Central memory CD8-positive, alpha-beta T cell (primary cell): ENCODE measurements around the gene ARL15.

Experiments
- ATAC-seq: fragments of 150-1000 bp; cut with Tn5 transposase; replicated peaks from 2 replicates; pipeline ENCODE4 v1.10.0; 2022; ENCODE audit warnings: mild to moderate bottlenecking, moderate FRiP score, moderate number of reproducible peaks; ENCODE audit not compliant: poor library complexity, severe bottlenecking; ENCODE audit errors: extremely low read depth
- DNase-seq, 2 donors: peaks; one replicate each; pipeline ENCODE4 v3.0.0; 2021; ENCODE audit warnings: low spot score in 2 of 2
- H3K27ac Mint-ChIP-seq: one replicate; pipeline ENCODE4 v1.8.0; 2022; ENCODE audit warnings: low read depth, mild to moderate bottlenecking, moderate library complexity, mixed read lengths
- H3K27me3 Mint-ChIP-seq: one replicate; pipeline ENCODE4 v1.8.0; 2022; ENCODE audit warnings: mixed read lengths
- H3K36me3 Mint-ChIP-seq: one replicate; pipeline ENCODE4 v1.8.0; 2022; ENCODE audit warnings: mild to moderate bottlenecking, moderate library complexity, mixed read lengths; ENCODE audit not compliant: insufficient read depth
- H3K4me1 Mint-ChIP-seq: one replicate; pipeline ENCODE4 v1.8.0; 2022; ENCODE audit warnings: mixed read lengths
- H3K4me3 Mint-ChIP-seq: one replicate; pipeline ENCODE4 v1.8.0; 2022; ENCODE audit warnings: mild to moderate bottlenecking, moderate library complexity, mixed read lengths
- H3K9me3 Mint-ChIP-seq: one replicate; pipeline ENCODE4 v1.8.0; 2022; ENCODE audit warnings: mixed read lengths

The ARL15 gene

DNA sequence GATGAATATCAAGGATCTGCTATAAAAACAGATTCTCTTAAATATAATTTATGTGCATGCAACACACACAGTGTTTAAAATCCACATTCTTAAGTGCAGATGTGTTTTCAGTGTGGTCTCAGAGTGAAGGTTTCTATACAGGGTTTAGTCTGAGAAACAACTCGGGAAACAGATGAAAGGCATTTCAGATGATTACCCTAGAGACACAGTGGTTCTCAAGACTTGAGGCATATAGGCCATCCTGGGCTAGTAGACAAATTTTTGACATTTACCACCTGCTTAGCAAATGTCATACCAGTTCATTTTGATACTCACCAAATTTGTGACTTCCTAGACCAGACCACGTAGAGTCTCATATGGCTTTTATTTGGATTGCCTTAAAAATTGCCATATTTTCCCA lies 216.5 kb downstream of the ARL15 start:
- DNase-seq (no peak), ATAC-seq (no peak)
- H3K36me3 Mint-ChIP-seq, result peaks cover 4% of the 10 kb centered on the region
- H3K27ac Mint-ChIP-seq, result no peak overlapping the region
- no peaks in the 10 kb centered on the region for H3K27me3 Mint-ChIP-seq
- H3K4me3 Mint-ChIP-seq, result no peak overlapping the region
- H3K4me1 Mint-ChIP-seq, result peaks cover 6% of the 10 kb centered on the region
- H3K9me3 Mint-ChIP-seq, result no peaks in the 10 kb centered on the region

DNA sequence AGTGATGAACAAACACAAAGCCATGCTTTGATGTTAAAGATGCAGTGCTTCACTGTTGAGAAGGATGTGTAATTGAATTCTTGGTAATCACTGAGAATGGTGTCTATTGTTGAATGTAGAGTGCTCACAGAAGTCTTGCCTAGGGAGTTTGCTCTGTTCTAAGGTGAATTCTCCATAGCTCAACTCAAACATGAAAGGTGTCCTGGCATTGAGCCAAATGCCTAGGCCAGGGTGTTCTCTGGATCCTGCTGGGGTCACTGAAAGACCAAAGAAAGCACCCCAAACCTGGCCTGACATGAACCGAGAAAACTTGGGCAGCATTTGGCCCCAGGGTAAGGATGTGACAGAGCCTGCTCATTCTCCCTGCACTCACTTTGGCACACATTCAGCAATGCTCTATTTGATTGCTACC lies 217.3 kb downstream of the ARL15 start:
- H3K4me1 Mint-ChIP-seq, result peaks cover 4% of the 10 kb centered on the region
- H3K9me3 Mint-ChIP-seq, result no peaks in the 10 kb centered on the region
- peaks cover 4% of the 10 kb centered on the region for H3K36me3 Mint-ChIP-seq
- H3K27me3 Mint-ChIP-seq, result no peaks in the 10 kb centered on the region
- no peak for ATAC-seq
- no peak for DNase-seq
- H3K27ac Mint-ChIP-seq, result no peak overlapping the region
- no peak overlapping the region for H3K4me3 Mint-ChIP-seq

DNA sequence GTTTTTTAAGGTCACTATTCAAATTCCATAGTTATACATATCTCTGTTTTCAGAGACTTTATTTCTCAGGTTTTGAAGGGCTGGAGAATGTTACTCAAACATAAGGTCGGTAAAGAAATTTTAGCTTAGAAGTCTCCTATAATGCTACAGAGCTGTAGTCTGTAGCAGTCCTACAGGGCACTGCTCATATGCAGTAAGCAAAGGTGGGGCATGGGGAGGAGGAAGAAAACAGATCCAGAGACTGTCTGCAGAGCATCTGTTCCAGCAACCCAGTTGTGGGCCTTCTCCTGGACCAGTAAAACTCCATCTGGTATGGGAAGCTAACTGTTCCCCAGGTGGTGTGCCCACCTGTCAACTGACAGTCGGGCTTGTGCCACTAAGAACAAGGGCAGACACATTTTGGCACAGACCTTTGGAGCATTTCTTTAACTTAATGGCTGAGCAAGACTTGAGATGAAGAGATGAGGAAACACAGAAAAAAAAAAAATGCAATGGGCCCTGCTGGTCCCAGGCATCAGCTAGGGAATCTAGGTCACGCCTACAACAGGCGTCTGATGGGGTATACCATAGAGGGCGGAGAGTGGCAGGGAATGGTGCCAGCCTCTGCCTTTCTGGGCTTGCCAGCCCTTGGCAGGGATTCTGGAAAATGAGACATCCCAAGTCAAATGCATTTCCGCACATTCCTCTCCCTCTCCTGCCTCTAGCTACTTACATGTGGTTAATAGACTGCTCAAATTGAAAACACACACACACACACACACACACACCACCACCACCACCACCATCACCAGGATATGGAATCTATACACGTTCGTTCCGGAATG lies 218.9 kb downstream of the ARL15 start:
- H3K9me3 Mint-ChIP-seq, result no peaks in the 10 kb centered on the region
- H3K36me3 Mint-ChIP-seq, result peaks cover 7% of the 10 kb centered on the region
- H3K4me3 Mint-ChIP-seq, result no peak overlapping the region
- DNase-seq (no peak), ATAC-seq (no peak)
- no peaks in the 10 kb centered on the region for H3K27me3 Mint-ChIP-seq
- H3K4me1 Mint-ChIP-seq, result peaks cover 8% of the 10 kb centered on the region
- no peak overlapping the region for H3K27ac Mint-ChIP-seq

DNA sequence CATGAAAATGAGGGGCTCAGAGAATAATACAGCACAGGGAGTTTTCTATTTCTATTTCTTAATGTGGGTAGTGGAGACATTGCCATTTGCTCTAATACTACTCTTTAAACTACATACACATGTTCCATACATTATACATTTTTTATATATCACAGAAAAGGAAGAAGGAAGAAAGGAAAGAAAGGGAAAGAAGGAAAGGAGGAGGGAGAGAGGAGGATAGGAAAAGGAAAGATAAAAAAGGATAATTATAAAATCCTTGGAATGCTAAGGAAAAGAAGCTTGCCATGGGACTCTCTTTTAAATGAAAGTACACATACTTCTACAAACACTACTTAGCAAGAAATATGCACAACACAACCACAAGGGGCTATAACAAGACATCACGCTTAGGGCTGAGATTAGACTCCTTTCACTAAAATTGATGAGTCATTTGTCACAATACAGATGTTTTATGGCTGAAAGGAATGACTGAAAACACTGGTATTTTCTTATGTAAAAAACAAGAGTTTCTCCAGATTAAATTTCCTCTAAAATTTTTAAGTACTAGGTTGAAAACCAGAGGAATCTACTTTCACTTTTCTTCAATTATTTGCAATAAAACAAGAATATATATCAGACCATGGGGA lies 219.8 kb downstream of the ARL15 start:
- H3K27me3 Mint-ChIP-seq, result no peaks in the 10 kb centered on the region
- peaks cover 5% of the 10 kb centered on the region for H3K36me3 Mint-ChIP-seq
- no peaks in the 10 kb centered on the region for H3K9me3 Mint-ChIP-seq
- H3K4me3 Mint-ChIP-seq, result no peak overlapping the region
- H3K4me1 Mint-ChIP-seq, result peaks cover 8% of the 10 kb centered on the region
- ATAC-seq, result no peak
- H3K27ac Mint-ChIP-seq, result no peak overlapping the region
- DNase-seq, result no peak

DNA sequence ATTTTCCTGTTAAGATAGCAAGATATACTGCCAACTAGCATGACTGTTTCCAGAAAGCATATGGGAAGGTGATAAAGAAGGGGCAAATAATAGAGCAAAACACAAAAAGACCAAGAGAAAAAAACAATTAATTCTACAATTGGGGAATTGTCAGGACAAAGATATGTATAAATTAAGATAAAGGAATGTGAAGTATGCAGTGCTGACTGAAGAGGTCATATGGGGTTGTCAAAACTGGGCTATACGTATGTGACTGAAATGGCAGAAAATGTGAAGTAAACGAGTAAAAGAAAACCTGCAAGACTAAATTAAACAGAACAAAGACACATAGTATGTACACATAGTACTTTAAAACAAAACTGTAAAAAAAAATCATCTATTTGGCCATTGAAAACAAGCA lies 222.3 kb downstream of the ARL15 start:
- no peak for ATAC-seq
- H3K27ac Mint-ChIP-seq, result no peak overlapping the region
- peaks cover 10% of the 10 kb centered on the region for H3K36me3 Mint-ChIP-seq
- no peak overlapping the region for H3K4me3 Mint-ChIP-seq
- H3K9me3 Mint-ChIP-seq, result no peaks in the 10 kb centered on the region
- no peak for DNase-seq
- peaks cover 8% of the 10 kb centered on the region for H3K4me1 Mint-ChIP-seq
- H3K27me3 Mint-ChIP-seq, result no peaks in the 10 kb centered on the region

DNA sequence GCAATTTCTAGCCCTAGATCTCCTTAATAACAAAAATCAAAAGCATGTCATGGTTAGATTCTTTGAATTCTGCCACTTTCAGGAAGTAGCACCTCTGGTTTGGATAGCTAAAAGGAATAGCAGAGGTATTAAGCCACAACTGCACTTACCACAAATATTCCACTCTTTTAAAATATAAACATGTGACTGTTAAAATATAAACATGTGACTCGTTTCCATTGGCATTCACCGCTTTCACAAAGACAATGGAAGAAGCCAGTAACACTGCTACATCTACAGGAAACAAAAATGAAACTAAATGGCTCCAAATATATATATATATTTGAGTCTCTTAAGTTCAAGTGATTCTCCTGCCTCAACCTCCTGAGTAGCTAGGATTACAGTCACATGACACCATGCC lies 222.9 kb downstream of the ARL15 start:
- Mint-ChIP-seq H3K27me3 (no peaks in the 10 kb centered on the region), H3K27ac (no peak overlapping the region), H3K36me3 (peaks cover 10% of the 10 kb centered on the region), H3K4me1 (peaks cover 8% of the 10 kb centered on the region), H3K9me3 (no peaks in the 10 kb centered on the region), H3K4me3 (no peak overlapping the region)
- ATAC-seq, result no peak
- no peak for DNase-seq

DNA sequence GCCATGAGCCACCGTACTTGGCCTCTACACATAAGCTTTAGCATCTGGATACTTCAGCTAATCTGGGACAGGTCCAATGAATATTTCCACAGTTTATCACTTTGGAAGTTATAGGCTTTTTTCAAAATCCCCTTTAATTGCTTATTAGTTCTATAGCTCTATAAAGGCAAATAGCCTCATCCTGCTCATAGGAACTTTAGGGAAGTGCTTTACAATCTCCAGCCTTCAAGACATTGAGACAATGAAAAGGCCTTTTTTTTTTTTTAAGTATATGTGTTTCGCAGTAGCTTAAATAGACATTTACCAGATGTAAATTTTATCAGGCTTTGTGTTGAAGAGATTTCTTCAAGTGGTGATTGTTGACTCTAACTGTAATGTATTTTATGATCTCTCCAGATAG lies 224.2 kb downstream of the ARL15 start:
- ATAC-seq (no peak), DNase-seq (no peak)
- Mint-ChIP-seq H3K9me3 (no peaks in the 10 kb centered on the region), H3K4me1 (peaks cover 8% of the 10 kb centered on the region), H3K27ac (no peak overlapping the region), H3K4me3 (no peak overlapping the region), H3K27me3 (no peaks in the 10 kb centered on the region), H3K36me3 (peaks cover 10% of the 10 kb centered on the region)

DNA sequence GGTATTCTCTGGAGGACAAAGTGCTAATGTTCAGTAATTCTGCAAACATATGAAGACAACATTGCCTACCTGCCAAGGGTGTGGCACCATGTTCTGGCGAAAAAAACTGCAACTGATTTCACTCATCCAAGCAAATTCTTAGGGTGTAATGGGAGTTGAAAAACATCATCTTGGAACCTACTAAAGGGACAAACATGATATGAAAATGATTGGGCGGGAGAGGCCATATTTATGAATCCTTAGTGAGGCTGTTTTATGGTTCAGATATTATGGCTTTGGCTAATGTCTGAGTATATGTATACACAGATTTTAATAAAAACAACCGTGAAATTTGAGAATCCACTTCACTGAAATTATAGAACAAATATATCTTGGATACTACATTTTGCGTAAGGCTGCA lies 225.7 kb downstream of the ARL15 start:
- peaks cover 10% of the 10 kb centered on the region for H3K36me3 Mint-ChIP-seq
- DNase-seq (no peak), ATAC-seq (no peak)
- H3K27ac Mint-ChIP-seq, result no peak overlapping the region
- no peak overlapping the region for H3K4me3 Mint-ChIP-seq
- H3K9me3 Mint-ChIP-seq, result no peaks in the 10 kb centered on the region
- H3K4me1 Mint-ChIP-seq, result peaks cover 8% of the 10 kb centered on the region
- no peaks in the 10 kb centered on the region for H3K27me3 Mint-ChIP-seq

DNA sequence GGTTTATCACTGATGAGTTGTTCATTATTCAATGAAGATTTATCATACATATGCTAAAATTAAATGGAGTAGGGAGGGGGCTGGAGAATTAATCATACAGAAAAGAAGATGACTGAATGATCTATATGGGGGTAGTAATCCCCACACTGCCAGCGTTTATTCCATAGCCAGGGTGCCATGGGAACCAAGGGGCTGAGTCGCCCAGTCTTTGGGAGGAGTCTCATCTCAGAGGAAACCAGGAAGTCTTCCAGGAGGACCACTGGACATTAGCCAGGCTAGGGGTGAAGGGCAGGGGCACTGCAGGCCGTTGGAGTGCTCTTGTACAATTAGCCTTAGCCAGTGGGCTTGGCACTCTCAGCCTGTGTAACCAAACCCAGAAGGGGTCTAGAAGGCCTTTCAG lies 226.5 kb downstream of the ARL15 start:
- no peaks in the 10 kb centered on the region for H3K27me3 Mint-ChIP-seq

DNA sequence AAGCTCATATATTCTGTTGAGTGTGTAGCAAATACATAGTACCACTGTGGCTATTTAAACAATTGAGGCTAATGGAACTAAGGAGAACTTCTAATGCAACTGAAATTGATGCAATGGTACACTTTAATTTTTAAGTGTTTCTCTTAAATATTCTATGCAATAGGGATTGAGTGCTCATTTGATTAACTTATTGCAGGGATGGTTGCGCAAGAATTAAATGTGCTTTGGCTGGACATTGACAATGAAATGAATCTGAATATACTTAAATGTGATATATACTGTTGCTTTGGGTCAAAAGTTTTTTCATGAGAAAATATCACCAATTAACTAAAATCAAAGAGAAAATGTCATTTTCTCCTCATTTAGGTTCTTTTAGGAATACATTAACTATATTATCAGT lies 227.1 kb downstream of the ARL15 start:
- no peaks in the 10 kb centered on the region for H3K9me3 Mint-ChIP-seq
- peaks cover 6% of the 10 kb centered on the region for H3K4me1 Mint-ChIP-seq
- H3K27ac Mint-ChIP-seq, result no peak overlapping the region
- ATAC-seq (no peak), DNase-seq (no peak)
- peaks cover 10% of the 10 kb centered on the region for H3K36me3 Mint-ChIP-seq
- H3K4me3 Mint-ChIP-seq, result no peak overlapping the region
- no peaks in the 10 kb centered on the region for H3K27me3 Mint-ChIP-seq

More for the DNA sequence above, 226.5 kb downstream of the ARL15 start:
- H3K4me1 Mint-ChIP-seq, result peaks cover 8% of the 10 kb centered on the region
- no peaks in the 10 kb centered on the region for H3K9me3 Mint-ChIP-seq
- no peak overlapping the region for H3K27ac Mint-ChIP-seq
- no peak for ATAC-seq
- H3K36me3 Mint-ChIP-seq, result peaks cover 10% of the 10 kb centered on the region
- DNase-seq, result no peak
- H3K4me3 Mint-ChIP-seq, result no peak overlapping the region

DNA sequence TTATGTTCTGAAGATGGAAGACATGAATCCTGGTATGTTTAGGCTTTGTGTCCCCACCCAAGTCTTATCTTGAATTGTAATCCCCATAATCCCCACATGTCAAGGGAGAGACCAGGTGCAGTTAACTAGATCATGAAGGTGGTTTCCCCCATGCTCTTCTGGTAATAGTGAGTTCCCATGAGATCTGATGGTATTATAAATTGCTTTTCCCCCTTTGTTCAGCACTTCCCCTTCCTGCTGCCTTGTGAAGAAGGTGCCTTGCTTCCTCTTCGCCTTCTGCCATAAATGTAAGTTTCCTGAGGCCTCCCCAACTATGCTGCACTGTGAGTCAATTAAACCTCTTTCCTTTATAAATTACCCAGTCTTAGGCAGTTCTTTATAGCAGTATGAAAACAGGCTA lies 229.0 kb downstream of the ARL15 start:
- DNase-seq (no peak), ATAC-seq (no peak)
- H3K4me3 Mint-ChIP-seq, result no peak overlapping the region
- no peak overlapping the region for H3K27ac Mint-ChIP-seq
- peaks cover 6% of the 10 kb centered on the region for H3K36me3 Mint-ChIP-seq
- H3K27me3 Mint-ChIP-seq, result no peaks in the 10 kb centered on the region
- H3K9me3 Mint-ChIP-seq, result no peaks in the 10 kb centered on the region
- H3K4me1 Mint-ChIP-seq, result no peaks in the 10 kb centered on the region

DNA sequence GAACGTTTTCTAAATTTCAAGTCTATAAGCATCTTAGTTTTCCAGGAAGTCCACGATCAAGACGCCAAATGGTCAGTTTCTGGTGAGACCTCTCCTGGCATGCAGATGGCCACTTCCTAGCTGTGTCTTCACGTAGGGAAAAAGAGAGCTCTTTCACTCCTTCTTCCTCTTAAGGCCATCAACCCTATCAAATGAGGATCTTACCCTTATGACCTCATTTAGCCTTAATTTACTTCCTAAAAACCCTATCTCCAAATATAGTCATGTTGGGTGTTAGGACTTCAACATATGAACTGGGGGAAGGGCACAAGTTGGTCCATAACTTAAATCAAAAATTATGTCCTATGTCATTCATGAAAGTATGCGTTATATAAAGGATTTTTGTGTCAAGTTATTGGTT lies 229.5 kb downstream of the ARL15 start:
- Mint-ChIP-seq H3K9me3 (no peaks in the 10 kb centered on the region), H3K36me3 (peaks cover 6% of the 10 kb centered on the region), H3K4me1 (no peaks in the 10 kb centered on the region), H3K4me3 (no peak overlapping the region), H3K27me3 (no peaks in the 10 kb centered on the region), H3K27ac (no peak overlapping the region)
- DNase-seq (no peak), ATAC-seq (no peak)

DNA sequence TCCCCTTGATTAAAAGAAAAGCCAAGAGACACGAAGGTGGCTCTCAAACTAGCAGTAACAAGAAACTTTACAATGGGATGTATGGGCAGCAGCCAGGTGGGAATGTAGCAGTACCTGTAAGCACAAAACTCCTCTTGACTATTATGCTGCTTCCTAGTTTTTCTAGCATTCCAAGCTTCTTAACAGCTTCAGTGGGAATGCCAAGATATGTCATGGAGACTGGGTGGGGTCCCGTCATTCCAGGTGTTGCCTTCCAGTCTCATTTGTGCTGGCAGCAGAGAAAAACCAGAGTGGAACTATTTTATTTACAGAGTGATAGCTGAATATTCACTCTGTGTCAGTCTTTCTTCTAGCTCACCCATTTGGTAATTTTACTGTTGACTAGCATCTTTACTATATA lies 236.6 kb downstream of the ARL15 start:
- ATAC-seq, result no peak

More for the DNA sequence above, 236.6 kb downstream of the ARL15 start:
- DNase-seq, result no peak
- no peaks in the 10 kb centered on the region for H3K27me3 Mint-ChIP-seq
- H3K4me1 Mint-ChIP-seq, result no peaks in the 10 kb centered on the region
- no peak overlapping the region for H3K27ac Mint-ChIP-seq
- H3K9me3 Mint-ChIP-seq, result no peaks in the 10 kb centered on the region
- H3K4me3 Mint-ChIP-seq, result no peak overlapping the region
- H3K36me3 Mint-ChIP-seq, result no peaks in the 10 kb centered on the region
